Fibroblast of skin of right quadriceps (primary cell): ENCODE data around the gene PAFAH1B1.
"Not testable (repeated sequence)": the region's sequence is repeated elsewhere in the genome, so short reads cannot be mapped to it uniquely, and the experiment has no call there.

Experiments used
- DNase-seq: peaks from one replicate; pipeline ENCODE4 v3.0.0-alpha.2; 2013

The PAFAH1B1 gene

DNA sequence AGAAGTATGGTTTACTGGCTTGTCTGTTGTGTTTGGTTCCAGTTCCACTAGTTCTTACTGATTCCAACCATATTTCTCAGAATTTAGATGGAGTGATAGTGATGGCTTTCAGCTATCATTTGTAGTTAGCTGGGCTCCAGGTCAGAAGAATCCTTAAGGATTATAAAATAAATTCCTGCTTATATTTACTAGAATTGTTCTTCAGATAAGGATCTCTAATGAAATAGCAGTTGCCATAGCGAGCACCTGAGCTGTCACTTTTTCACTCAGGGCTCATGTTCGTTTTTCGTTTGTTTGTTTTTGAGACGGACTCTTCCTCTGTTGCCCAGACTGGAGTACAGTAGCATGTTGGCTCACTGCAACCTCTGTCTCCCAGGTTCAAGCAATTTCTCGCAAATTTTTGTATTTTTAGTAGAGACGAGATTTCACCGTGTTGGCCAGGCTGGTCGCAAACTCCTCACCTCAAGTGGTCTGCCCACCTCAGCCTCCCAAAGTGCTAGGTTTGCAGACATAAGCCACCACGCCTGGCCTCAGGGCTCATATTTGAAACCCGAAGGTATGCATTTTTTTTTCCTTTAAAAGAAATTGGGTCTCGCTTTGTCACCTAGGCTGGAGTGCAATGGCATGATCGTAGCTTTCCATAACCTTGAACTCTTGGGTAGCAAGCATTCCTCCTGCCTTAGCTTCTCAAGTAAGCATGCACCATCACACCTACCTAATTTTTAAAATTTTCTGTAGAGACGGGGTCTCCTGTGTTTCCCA is 42.9 kb downstream of the PAFAH1B1 start:
- DNase-seq = no peak

DNA sequence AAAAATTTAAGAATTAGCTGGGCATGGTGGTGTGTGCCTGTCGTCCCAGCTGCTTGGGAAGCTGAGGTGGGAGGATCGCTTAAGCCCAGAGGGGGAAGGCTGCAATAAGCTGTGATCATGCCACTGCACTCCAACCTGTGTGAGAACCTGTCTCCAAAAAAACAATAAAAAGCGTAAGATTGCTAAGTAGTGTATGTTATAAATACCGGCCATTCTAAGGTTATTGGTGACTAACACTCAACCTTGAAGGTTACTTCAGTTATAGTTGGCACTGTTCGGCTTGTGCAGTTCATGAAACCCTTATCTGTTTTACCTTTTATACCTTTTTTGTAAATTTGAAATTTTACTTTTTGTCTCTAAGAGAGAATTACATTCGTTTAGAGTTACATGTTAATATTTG is 44.0 kb downstream of the PAFAH1B1 start:
- no peak for DNase-seq

DNA sequence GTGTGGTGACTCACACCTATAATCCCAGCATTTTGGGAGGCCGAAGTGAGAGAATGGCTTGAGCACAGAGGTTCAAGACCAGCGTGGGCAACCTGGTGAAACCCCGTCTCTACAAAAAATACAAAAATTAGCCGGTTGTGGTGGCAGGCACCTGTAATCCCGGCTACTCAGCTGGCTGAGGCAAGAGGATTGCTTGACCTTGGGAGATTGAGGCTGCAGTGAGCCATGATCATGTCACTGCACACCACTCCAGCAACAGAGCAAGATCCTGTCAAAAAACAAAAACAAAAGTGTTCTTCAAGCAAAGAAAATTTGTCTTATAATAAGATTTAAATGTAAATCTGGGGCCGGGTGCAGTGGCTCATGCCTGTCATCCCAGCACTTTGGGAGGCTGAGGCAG is 51.5 kb downstream of the PAFAH1B1 start:
- DNase-seq = no peak

DNA sequence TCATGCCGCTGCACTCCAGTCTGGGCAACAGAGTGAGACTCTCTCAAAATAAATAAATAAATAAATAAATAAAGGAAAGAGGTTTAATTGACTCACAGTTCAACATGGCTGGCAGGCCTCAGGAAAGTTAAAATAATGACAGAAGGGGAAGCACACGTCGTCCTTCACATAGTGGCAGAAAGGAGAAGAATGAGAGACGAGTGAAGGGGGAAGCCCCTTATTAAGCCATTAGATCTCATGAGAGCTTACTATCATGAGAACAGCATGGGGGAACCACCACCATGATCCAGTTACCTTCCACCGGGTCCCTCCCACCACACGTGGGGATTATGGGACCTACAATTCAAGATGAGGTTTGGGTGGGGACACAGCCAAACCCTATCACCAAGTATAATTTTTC is 54.5 kb downstream of the PAFAH1B1 start:
- no peak for DNase-seq

DNA sequence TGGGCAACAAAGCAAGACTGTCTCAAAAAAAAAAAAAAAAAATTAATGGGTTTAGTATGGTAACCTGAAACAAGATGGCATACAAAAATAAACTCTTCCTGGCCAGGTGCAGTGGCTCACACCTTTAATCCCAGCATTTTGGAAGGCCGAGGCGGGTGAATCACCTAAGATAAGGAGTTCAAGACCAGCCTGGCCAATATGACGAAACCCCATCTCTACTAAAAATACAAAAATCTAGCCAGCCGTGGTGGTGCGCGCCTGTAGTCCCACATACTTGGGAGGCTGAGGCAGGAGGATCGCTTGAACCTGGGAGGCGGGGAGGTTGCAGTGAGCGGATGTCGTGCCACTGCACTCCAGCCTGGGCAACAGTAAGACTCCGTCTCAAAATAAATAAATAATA is 55.7 kb downstream of the PAFAH1B1 start:
- DNase-seq = no peak

DNA sequence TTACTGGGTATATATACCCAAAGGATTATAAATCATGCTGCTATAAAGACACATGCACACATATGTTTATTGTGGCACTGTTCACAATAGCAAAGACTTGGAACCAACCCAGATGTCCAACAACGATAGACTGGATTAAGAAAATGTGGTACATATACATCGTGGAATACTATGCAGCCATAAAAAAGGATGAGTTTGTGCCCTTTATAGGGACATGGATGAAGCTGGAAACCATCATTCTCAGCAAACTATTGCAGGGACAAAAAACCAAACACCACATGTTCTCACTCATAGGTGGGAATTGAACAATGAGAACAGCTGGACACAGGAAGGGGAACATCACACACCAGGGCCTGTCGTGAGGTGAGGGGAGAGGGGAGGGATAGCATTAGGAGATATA is 59.5 kb downstream of the PAFAH1B1 start:
- not testable (repeated sequence) for DNase-seq

DNA sequence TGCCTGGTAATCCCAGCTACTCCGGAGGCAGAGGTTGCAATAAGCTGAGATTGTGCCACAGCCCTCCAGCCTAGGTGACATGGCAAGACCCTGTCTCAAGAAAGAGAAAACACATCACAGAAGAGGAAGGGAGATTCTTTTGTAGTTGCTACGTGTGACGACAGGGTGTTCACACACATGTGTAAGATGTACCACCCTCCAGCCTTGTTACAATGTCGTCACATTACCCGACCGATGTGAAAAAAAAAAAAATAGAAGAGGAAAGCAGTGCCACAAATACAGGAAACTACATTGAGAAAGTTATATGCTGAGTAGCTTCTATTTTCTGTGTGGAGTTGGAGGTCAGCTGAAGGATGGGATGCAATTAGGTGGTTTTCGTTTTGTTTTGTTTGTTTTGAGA is 62.1 kb downstream of the PAFAH1B1 start:
- DNase-seq = no peak

DNA sequence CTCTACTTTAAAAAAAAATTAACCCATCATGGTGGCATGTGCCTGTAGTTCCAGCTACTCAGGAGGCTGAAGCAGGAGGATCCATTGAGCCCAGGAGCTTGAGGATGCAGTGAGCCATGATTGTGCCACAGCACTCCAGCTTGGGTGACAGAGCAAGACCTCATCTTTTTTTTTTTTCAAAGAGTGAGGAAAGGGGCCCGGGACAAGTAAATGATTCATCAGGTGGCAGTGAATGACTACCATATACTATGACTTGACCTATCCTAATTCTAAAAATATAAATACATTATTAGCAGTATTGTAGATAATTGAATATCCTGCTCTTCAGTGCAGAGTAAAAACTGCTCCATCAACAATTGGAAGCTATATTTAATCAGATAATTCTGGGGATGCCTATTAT is 62.8 kb downstream of the PAFAH1B1 start:
- DNase-seq = no peak

DNA sequence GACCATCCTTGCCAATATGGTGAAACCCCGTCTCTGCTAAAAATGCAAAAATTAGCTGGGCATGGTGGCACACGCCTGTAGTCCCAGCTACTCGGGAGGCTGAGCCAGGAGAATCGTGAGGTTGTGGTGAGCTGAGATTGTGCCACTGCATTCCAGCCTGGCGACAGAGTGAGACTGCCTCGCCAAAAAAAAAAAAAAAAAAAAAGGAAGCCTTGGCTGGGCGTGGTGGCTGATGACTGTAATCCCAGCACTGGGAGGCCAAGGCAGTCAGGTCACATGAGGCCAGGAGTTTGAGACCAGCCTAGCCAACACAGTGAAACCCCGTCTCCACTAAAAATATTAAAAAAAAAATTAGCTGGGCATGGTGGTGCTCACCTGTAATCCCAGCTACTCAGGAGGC is 65.9 kb downstream of the PAFAH1B1 start:
- peak; percentile 59 for DNase-seq

DNA sequence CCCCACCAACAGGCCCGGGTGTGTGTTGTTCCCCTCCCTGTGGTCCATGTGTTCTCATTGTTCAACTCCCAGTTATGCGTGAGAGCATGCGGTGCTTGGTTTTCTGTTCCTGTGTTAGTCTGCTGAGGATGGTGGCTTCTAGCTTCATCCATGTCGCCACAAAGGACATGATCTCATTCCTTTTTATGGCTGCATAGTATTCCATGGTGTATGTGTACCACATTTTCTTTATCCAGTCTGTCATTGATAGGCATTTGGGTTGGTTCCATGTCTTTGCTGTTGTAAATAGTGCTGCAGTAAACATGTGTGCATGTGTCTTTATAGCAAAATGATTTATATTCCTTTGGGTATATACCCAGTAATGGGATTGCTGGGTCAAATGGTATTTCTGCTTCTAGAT is 67.0 kb downstream of the PAFAH1B1 start:
- not testable (repeated sequence) for DNase-seq

DNA sequence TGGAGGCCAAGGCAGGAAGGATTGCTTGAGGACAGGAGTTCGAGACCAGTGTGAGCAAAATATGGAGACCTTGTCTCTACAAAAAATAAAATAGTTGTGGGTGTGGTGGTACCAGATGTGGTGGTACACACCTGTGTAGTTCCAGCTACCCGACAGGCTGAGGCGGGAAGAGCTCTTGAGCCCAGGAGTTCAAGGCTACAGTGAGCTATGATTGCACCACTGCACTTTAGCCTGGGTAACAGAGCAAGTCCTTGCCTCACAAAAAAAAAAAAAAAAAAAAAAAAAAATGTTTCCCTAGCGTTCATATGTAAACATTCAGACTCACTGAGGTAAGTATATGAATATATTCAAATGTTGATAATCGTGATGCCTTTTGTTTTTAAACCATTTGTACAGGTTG is 78.6 kb downstream of the PAFAH1B1 start:
- no peak for DNase-seq

DNA sequence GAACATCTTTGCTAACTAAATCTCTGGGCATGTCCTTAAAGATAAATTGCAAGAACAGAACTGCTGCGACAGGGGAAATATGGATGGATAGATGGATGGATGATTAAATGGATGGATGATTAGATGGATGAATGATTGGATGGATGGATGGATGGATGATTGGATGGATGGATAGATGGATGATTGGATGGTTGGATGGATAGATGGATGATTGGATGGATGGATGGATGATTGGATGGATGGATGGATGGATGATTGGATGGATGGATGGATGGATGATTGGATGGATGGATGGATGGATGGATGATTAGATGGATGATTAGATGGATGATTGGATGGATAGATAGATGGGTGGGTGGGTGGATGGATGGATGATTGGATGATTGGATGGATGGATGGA is 85.8 kb downstream of the PAFAH1B1 start:
- DNase-seq = not testable (repeated sequence)

DNA sequence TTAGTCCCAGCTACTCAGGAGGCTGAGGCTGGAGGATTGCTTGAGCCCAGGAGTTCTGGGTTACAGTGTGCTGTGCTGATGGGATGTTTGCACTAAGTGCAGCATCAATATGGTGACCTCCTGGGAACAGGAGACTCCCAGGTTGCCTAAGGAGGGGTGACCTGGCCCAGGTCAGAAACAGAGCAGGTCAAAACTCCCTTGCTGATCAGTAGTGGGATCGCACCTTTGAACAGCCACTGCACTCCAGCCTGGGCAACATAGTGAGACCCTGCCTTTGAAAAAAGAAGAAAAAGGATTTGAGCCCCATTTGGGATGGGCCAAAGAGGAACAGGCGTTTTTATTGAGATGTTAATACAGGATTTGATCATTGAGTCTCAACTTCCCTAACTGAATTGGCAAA is 87.5 kb downstream of the PAFAH1B1 start:
- DNase-seq = no peak

DNA sequence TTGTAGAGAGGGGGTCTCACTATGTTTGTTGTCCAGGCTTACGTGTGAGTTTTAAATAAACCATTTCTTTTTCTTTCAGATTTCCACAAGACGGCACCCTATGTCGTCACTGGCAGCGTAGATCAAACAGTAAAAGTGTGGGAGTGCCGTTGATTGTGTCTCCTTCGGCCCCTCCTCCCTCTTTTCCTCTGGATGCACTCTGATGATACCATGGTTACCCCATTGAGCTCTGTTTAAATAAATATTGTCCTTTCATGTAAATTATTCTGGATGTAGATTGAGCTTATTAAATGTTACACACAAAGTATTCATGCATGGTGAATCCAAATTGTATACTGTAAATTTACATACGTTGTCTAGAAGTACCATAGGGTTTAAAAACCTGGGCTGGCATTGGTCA is 88.2 kb downstream of the PAFAH1B1 start:
- no peak for DNase-seq

DNA sequence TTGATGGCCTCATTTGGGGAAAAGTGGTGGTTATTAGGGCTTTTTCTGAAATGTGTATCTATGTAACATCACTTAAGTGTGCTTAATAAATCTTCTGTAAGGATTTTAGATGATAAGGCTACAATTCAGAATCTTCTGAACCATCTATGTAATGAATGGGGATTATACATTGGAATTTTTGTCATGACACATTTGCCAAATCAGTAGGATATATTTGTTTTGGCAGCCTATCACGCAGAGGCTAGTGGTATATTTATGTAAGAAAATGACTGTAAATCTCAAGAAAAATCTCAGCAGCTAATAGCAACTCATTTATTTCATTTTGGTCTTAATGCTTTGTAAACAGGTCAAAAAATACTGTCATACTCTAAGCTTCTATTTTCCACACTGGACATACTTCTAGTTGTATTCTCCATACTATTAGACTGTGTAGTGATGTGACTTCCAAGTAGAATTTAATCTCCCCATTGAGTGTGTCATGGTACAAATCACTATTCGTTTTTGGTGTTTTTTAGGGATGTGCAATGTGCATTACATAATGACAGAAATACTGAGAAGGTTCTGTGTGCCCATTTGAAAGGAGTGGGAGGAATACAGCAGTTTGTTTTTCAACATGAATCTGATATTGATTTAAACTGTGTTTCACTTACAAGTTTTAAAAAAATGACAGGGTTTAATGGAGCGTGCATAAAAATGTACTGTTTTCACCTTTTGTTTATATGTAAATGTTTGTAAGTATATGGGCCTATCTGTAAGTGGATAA is 88.9 kb downstream of the PAFAH1B1 start:
- no peak for DNase-seq

DNA sequence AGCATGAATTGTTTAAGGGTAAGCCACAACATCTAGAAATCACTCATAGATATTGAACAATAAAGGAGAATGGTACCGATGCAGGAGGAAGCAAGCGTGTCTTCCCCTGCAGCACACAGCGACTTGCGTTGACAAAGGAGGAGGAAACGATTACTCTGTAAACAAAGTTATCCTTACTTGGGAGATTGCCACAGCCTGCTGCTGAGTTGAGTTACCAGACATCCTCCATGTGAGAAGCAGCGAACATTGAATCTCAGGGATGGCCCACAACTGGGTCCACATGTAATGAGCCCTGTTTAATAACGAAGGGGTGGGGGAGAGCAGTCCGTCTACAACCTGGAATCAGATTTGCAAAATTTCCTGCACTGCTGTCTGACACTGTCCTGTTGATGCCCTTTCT is 90.5 kb downstream of the PAFAH1B1 start:
- no peak for DNase-seq

DNA sequence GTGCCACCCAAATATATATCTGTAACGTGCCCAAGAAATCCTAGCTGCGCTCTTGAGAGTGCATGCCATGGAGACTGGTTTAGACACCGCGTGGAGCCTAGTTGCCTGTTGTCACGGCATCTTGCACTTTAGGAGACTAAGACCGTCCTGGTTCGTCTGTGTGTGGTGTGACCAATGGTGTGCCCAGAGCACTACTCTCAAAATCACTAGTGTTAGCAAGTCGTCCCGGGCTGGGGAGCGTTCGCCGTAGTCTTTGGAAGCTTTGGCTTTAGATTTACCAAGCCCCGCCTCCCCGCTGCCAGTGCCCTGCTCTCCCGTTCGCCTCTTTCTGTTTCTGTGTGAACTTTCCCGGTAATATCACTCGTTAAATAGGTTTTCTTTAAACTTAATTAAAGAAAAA is 91.1 kb downstream of the PAFAH1B1 start:
- DNase-seq = no peak

DNA sequence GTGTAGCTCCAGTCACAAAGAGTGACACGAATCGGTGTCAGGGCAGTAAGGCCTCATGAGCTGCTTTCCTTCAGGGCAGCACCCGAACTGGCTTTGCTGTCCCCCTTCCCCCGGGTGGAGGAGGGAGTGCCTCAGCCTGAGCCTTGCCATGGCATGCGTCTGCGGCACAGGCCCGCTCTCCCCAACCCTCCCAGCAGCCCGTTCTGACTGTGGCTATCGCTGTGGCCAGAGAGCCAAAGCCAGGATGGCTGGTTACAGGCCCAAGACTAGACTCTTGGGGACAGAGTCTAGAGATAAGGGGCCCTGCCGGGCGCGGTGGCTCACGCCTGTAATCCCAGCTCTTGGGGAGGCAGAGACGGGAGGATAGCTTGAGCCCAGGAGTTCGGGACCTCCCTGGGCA is 92.2 kb downstream of the PAFAH1B1 start:
- no peak for DNase-seq

DNA sequence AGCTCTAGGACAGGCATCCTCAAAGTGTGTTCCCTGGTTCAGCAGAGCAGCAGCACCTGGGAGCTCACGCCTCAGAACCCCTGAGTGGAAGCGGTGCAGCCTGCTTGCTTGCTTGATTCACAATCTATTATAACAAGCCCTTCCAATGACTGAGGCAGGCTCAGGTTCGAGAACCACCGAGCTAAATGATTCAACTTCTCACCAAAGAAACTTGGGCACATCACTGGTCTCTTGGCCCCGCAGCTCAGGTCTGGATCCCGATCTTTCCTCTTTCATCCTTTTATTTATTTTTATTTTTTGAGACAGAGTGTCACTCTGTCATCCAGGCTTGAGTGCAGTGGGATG is 93.6 kb downstream of the PAFAH1B1 start:
- DNase-seq = no peak

DNA sequence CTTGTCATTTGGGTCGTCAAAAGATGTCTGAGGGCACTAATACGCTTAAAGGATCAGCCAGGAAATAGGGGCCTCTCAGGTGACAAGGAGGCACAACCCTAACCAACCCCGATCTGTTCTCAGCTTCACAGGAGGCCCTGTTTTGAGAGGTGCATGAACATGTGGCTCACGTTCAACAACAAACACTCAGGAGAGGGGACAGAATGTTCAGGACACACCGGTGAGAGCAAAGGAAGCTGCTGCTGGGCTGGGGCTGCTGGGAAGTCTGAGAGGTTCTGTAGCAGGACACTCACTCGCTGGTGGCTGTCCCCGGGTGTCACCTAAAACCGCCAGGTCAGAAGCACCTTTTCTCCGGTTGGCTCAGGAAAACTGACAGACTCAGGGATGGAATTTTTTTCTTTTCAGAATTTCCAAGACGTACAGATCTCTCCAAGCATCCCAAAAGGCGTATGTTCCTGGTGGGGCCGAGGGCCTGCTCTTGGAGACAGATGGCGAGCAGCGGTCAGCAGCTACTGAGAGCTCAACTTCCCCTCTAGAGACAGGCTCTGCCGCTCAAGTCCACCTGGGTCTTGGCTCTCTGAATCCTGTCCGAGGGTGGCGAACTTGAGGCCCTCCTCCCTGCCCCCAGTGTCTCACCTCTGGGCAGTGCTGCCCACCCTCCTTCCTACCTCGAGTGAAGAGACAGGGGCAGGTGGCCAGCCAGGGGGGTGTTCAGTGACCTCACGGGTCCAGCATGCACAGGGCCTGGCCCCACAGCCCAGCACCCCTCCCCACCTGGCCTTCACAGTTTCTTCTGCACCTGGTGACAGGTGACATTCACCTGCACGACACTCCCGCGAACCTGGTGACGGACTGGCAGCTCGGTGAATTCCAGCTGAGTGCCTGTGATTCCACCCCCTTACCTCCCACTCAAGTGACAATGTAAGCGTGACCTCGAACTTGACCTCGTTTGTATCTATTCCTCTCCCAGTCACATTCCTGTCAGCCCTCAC is 95.2 kb downstream of the PAFAH1B1 start:
- no peak for DNase-seq

DNA sequence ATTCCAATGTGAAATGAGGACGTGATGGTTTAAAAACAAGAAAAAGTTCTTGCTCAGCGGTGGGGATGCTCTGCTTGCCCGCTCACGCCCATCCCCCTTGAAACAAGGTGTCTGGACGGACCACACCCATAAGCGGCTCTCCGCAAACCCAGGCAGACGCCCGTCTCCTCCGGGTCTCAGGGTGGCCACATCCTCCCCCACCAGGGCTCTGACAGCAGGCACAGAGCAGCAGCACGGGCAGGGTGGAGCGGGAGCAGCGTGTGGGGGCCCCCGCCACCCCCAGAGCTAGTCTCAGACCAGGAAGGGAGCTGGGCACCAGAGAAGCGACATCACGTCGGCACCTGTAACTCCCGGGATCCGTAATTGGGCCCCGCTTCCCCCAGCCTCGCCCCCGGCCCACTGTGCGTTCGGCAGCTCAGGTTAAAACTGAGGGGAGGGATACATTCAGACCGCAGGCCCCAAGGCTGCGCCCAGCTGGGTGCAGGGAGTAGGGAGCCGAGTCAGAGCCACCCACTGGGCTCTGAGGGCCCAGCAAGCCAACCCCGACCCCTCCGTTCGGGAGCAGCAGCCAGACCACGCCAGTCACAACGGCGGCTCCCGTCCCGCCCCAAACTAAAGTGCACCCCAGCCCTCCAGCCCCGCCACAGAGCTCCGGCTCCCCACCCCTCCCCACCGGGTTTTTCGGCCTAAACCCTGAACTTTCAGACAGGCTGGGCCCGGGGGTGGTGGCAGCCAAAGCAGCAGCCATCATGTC is 96.1 kb downstream of the PAFAH1B1 start:
- DNase-seq = no peak

DNA sequence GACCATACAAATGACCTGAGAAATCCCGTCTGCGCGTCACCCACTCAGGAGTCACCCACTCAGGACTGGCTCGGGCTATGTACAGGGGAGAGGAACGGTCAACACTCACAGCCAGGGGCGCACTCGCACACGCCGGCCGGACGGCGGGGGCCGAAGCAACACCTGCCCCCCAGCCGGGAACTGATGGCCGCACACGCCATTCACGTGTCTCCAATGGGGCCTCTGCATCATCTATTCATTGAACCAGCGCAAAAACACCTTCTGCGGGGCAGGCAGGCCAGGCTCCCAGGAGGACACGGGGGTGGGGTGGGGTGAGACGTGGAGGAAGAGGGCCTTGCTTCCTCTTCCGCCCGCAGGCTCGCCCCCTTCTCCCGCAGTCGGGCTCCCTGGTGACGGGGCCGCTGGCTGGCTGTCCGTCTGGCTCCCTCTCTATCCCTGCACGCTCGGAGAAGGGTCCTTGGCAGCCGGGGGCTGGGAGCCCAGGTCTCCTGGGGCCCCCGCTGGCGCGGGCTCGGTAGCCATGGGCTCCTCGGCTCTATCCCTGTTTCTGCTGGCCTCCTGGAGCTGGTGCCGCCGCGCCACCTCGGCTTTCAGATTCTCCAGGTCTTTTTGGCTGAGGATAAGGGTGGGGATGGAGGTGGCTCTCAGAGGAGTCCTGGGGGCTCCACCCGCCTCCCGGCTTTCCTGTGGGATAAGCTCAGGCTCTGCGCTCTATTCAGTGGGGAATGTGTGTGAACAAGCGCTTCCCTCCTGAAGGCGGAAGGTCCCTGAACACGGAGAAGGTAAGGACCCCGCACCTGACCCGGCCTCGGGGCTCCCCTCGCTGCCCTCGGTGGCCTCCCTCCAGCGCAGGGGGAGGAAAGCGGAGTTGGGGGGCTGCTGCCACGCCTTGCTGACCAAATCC is 97.0 kb downstream of the PAFAH1B1 start:
- DNase-seq = no peak
